HG03039 (cell line): ENCODE results near the gene PCBP3.
"Not testable (repeated sequence)": the region's sequence is repeated elsewhere in the genome, so short reads cannot be mapped to it uniquely, and the experiment has no call there.

Source experiments
- ATAC-seq: cut with Tn5 transposase; IDR thresholded peaks from one replicate; pipeline ENCODE4 v1.9.1; 2021; ENCODE audit warnings: mild to moderate bottlenecking, moderate library complexity; ENCODE audit not compliant: unreplicated experiment

Gene PCBP3

DNA sequence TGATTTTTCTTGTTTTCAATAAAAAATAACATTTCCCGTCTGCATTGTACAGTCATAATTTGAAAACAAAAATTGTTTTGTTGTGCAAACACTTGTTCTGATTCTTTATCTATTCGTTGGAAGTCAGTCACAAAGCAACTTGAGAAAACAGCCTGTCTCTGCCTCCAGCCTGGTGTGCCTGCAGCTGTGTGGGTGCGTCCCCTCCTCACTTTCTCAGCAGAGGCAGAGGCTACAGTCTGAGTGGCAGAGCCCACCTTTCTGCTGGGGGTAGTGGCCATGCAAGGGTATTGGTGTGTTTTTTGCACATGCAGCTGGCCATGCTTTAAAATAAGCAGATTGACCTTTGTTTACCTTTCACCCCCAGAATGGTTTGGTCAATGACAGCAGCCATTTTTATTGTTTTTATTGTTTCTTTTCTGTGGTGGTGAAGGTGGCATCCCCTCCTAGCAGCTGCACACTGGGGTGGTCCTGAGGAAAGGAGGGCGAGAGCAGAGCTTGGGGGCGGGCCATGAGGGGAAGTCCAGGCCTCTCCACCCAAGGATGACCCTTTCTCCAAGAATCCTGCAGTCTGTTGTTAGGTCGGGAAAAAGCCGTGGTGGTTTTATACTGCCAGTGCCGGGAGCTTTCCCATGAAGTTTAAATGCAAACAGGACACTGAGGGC, 159.6 kb downstream of the PCBP3 start:
- ATAC-seq, result no peak

DNA sequence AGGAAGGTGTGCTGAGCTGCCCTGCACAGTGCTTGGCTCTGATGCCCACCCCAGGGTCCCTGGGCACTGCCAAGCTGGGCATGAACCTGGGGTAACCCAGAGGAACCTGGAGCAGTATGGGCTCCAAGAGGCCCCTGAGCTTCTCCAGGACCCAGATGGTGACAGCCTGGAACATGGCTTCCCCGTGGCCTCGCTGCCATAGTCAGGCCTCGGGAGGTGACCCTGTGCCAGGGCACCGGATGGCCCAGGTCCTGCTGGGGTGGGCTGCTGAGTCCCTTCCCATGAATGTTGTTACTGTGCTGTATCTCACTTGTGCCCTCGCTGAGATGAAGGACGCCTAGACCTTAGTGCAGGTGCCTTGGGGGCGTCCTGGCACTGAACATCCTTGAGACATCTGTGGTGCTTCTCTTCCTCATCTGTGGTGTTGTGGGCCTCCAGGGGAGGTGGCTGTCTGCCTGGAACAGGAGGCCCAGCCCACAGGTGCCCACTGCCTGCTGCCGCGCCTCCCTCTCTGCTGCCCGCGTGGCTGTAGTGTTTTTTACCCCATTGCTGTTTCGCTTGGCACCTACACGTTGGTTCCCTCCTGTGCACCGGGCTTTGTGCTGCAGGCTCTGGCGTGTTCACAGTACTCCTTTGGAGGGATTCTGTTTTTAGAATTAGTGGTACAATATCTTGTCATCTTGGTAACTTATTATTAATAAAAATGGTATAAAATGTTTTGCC, 160.3 kb downstream of the PCBP3 start:
- ATAC-seq, result no peak

DNA sequence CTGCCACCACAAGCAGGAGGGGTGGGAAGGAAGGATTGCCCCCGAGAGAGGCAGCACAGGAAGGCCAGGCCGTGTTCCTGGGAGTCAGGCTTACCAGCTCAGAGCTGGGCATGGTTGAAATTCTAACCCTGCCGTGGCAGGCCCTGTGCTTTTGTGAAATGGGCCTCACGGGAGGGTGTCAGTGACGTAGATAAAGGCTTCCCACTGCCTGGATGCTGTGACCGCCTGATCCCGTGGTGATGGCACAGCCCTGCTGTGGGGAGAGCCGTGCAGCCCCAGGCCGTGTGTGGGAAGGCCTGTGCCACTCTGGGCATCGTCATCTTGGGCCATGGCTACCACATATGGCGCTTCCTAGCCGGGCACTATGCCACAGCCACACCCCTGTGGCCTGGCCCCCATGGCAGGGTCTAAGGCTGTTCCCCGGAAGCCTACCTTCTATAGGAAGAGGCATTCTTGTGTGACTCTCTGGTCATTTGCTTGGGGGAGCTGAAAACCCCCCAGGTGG, 161.3 kb downstream of the PCBP3 start:
- no peak for ATAC-seq

DNA sequence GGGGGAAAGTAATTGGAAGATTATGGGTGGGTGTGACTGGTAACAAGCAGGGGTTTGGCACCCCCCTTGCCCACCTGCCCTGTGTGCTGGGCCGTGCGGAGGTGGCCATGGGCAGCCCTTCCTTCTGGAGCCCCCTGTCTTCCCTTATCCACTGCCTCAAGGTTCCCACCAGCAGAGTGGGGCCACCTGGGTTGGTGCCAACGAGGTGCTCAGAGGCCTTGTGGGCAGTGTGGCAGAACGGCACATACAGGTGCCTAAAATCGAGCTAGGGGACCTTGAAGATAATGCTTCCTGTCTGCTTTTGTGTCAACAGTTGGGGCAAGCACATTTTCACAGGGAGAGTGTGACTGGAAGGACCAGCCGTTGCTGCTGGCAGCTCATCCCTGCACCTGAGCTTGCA, 161.8 kb downstream of the PCBP3 start:
- no peak for ATAC-seq

DNA sequence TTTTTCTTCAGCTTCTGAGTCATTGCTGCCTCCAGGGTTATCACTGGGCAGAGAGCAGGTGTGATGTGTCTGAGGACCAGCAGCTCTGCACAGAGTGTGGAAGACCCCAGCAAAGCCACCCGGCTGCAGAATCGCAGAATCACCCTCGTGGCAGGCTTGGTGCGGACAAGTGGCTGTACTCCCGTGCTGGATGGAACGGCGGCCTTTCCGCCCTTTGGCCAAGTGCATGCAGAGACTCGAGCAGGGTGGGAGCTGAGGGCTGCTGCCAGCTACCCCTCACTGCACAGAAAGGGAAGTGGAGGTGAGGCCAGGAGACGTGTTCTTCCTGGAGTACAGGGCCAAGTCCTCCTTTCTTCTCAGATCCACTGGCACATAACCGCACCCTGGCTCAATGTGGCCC, 162.5 kb downstream of the PCBP3 start:
- ATAC-seq, result no peak

DNA sequence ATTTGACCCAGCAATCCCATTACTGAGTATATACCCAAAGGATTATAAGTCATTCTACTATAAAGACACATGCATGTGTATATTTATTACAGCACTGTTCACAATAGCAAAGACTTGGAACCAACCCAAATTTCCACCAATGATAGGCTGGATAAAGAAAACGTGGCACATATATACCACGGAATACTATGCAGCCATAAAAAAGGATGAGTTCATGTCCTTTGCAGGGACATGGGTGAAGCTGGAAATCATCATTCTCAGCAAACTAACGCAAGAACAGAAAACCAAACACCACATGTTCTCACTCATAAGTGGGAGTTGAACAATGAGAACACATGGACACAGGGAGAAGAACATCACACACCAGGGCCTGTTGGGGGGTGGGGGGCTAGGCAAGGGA, 165.1 kb downstream of the PCBP3 start:
- not testable (repeated sequence) for ATAC-seq

DNA sequence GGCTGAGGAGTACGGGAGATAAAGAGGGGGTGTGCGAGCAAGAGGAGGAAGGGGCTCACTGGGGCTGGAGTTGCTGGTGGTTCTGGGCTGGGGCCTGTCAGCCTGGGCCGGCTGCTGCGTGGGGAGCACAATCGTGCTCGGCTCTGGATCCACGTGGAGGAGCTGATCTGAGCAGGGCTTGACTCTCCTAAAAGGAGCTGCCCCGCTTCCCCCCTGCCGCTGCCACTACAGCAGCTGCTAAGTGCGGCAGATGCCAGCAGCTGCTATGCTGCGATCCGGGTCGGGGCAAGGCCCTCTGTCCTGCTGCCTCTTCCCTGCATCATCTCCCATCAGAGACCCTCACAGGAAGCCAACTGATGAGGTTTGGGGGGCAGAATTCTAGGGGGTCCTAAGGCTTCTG, 165.9 kb downstream of the PCBP3 start:
- ATAC-seq, result no peak

DNA sequence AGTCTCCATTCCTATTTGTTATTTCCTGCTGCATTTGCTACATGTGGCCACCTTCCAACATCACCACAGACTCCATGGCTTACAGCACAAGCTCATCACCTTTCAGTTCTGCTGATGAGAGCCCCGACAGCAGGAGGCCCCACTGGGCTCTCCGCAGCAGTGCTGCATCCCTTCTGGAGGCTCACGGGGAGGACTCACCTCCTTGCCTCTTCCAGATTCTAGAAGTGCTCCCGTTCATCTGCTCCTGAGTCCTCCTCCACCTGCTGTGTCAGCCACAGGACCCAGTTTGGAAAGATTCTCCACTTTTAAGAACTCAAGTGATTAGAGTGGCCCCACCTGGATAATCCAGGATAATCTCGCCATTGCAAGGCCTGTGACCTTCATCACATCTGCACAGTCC, 167.6 kb downstream of the PCBP3 start:
- ATAC-seq, result no peak

DNA sequence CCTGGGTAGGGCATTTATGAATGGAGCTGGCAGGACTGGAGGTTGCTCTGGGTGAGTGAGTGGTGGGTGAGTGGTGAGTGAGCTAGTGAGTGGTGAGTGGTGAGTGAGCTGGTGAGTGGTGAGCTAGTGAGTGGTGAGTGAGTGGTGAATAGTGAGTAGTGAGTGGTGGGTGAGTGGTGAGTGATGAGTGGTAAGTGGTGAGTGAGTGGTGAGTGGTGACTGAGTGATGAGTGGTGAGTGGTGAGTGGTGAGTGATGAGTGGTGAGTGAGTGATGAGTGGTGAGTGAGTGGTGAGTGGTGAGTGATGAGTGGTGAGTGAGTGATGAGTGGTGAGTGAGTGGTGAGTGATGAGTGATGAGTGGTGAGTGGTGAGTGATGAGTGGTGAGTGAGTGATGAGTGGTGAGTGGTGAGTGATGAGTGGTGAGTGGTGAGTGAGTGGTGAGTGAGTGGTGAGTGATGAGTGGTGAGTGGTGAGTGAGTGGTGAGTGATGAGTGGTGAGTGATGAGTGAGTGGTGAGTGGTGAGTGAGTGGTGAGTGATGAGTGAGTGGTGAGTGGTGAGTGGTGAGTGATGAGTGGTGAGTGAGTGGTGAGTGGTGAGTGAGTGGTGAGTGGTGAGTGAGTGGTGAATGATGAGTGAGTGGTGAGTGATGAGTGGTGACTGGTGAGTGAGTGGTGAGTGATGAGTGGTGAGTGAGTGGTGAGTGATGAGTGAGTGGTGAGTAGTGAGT, 170.8 kb downstream of the PCBP3 start:
- not testable (repeated sequence) for ATAC-seq

DNA sequence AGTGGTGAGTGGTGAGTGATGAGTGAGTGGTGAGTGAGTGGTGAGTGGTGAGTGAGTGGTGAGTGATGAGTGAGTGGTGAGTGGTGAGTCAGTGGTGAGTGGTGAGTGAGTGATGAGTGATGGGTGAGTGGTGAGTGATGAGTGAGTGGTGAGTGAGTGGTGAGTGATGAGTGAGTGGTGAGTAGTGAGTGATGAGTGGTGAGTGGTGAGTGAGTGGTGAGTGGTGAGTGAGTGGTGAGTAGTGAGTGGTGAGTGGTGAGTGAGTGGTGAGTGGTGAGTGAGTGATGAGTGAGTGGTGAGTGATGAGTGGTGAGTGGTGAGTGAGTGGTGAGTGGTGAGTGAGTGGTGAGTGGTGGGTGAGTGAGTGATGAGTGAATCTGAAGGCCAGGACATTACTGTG, 172.3 kb downstream of the PCBP3 start:
- ATAC-seq, result not testable (repeated sequence)

DNA sequence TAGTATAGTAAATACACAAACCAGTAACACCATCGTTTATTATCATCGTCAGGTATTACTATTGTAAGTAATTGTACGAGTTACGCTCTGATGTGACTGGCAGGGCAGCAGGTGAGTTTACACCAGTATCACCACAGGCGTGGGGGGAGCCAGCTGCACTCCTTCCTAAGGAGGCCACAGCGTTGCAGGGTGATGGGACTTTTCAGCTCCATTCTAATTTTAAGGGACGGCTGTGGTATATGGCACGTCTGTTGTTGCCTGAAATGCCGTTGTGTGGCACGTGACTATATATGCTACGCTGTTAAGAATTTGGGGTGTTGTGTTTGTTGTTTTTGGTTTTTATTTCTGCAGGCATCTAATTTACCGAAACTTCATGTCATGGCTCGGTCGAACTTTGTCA, 173.3 kb downstream of the PCBP3 start:
- ATAC-seq, result no peak

DNA sequence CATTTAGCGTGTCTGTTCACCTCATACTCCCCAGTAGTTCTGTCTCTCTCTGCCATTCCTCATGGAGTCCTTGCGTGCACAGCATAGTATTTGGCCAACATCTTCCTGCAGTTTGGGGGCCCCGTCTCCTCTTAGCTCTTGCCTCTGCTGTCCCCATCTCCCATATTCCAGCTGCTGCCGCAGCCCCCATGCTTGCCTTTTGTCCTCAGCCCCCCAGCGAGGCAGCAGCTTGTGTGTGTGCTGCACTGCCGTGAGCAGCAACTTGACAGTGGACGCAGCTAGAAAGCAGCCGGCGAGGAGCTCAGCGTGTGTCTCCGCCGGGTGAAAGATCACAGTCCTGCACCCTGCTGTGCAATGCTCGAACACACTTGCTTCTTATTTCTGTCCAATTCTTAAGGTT, 173.8 kb downstream of the PCBP3 start:
- no peak for ATAC-seq

DNA sequence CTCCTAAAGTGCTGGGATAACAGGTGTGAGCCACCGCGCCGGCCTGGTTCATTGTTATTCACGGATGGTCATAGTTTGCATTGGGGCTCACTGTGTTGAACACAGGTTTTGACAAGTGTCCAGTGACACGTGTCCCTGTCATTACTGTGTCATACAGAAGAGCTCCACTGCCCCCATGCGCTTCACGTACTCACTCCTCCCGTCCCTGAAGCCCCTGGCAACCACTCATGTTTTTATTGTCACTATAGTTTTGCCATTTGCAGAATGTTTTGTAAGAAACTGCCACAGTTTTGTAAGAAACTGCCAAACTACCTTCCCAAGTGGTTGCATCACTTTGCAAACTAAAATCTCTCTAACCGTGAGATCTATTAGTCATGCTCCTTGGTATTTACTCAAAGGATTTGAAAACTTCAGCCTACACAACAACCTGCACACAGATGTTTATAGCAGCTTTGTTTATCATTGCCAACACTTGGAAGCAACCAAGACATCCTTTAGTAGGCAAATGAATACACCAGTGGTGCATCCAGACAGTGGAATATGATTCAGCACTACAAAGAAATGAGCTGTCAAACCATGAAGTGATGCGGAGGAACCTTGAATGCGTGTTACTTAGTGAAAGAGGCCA, 174.9 kb downstream of the PCBP3 start:
- no peak for ATAC-seq

DNA sequence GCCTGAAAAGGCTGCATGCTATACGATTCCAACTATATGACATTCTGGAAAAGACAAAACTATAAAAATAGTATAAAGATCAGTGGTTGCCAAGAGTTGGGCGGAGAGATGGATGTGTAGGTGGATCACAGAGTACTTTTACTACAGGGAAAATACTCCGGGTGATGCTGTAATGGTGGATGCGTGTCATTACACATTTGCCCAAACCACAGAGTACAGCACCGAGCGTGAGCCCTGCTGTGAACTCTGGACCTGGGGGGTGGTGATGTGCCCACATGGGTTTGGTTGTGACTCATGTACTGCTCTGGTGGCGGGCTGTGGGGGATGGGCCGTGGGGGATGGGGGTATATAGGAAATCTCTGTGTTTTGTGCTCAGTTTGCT, 175.4 kb downstream of the PCBP3 start:
- no peak for ATAC-seq

DNA sequence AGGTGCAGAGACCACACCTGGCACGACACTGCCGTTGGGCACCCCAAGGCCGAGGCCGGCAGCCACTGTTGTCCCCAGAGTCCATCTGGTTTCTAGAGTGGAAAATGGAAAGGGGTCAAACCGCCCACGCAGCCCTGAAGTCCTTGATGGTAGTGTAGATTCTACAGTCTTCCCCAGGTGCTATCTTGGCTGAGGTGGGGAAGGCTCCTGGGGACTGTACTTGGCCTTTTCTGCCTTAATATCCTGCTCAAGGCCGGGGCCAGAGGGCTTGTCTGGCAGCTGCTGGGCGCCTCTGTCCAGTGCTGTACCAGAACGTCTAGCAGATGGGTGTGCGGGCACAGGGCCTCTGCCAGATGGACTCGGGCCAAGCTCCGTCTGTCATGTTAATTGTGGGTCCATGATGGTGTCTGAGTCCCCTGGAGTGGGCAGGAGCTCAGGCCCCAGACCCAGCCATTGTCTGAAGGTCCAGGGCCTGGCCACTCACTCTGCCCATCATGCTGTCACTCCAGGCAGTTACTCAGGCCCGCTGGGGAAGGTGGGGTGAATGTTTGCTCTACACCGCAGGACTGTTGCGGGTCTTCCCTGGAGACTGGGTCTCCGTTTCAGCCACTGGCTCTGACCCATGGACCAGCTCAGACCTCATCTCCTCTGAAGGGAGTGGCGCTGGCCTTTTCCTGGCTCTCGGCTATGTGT, 176.1 kb downstream of the PCBP3 start:
- no peak for ATAC-seq

DNA sequence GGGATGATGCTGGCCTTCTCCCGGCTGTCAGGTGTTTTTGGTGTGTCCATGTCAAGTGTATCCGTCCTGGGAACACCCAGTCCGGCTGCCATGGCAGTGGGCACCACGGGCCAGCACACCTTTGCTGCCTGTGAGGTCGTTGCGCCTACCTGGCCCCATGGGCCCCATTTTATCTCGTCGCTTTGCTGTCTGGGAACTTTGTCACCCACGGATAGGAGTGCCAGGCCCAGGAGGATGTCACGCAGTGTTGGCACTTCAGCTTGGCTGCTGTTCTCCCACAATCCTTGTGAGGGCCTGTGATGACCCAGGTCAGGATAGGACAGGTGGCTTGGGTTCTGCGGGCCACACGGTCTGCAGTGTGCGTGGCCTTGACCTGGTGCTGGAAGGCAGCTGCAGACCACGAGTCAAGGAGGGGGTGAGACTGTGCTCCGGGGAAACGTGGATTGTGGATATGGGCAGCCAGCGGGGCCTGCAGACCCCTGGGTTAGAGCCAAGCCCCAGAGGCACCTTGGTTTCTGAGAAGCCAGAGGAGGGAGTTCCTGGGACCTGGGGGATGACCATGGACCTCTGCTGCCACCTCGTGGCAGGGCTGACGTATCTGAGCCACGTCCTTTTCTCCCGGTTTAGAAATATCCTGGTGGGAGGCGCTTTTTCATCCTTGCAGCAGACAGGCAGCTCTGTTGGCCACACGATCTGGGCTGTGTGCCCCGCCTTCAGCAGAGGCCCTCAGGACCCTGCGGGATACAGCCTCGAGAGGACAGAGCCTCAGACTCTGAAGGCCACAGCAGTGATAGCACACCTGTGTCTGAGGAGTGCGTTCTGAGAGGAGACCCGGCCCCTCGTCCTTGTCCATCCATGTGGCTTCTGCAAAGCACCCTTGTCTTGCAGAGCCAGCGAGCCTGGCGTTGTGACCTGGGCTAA, 176.9 kb downstream of the PCBP3 start:
- no peak for ATAC-seq

DNA sequence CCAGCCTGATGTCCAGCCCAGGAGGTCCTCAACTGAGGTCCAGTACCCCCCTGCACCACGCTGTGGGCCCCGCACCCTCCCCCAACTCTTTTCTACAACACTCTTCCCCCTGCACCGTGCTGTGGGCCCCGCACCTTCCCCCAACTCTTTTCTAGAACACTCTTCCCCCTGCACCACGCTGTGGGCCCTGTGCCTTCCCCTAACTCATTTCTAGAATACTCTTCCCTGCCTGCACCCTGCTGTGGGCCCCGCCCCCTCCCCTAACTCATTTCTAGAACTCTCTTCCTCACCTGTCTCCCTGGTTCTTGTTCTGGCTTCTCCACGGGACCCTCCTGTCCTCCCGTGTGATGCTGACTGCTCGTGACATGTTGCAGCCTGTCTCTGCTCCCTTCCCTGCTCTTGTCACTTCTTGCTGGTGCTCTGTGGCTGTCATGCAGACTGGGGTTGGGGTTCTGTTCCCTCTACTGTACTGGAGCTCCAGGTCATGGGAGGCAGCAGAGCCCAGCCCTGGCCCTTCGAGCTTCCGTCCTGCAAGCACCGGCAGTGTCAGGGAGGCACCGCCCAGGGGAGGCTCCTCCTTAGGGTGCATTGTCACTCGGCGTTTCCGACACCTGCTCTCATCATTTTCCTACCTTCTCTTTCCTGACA, 177.9 kb downstream of the PCBP3 start:
- ATAC-seq, result no peak

DNA sequence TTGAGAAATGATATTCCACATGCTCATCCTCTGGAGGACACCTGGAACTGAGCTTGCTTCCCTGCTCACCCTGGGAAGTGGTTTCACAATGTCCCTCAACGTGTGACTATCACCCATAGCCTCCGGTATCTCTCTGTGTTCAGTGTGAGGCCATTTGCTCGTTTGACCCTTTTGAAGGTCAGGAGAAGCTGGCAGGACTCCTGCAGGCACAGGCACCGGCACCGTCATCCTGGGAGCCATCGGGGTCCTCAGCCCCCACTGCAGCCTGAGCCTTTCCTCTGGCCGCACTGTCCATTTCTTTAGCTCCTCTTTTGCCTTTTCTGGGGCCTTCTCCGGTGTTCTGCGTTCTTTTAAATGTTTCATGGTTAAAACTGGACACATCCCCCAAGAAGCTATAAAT, 178.5 kb downstream of the PCBP3 start:
- ATAC-seq, result no peak

DNA sequence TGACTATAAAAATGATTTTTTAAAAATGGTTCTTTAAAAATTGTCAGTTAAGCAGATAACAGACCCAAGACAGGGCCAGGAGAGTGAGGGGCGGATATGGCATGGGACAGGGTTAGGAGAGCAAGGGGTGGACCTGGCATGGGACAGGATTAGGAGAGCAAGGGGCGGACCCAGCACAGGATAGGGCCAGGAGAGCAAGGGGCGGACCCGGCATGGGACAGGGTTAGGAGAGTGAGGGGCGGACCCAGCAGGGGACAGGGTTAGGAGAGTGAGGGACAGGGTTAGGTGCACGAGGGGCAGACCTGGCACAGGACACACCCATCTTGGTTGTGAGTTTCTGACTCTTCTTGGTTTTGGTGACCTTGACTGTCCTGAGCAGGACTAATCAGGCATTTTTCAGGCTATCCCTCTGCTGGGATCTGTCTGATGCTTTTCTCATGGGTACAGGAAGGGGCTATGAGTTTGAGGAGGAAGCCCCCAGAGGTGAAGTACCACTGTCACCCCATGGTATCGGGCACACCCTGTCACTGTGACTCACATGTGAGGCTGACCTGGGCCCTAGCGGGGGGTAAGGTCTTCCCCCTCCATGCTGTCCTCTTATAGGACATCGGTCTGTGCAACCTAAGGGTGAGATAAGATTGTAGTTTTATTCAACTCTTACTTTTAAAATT, 179.0 kb downstream of the PCBP3 start:
- ATAC-seq, result no peak
